ENCODE measurements around the gene GNG13. TPM values are rescaled to one million over a fixed set of nuclear protein-coding genes. Genes with fewer than 3 reads are reported as not detected.

The GNG13 gene
- total RNA-seq, 2 experiments from 2014 or later, result not detected

GRCh38 chr16:766008-766819 lies 34.3 kb downstream of the GNG13 start:
- H3K4me1 Mint-ChIP-seq (ENCODE audit: low read depth), result no peaks in the 10 kb centered on the region
- POLR2A ChIA-PET, result no interaction called here
- ATAC-seq (no peak), DNase-seq (no peak)
- H3K9me3 Mint-ChIP-seq, result no peaks in the 10 kb centered on the region
- no peak overlapping the region for H3K4me3 Mint-ChIP-seq
- no peak for TF ChIP-seq CTCF (IDR thresholded peaks at IDR 0.05)
- no peaks in the 10 kb centered on the region for H3K27me3 Mint-ChIP-seq
- CTCF ChIA-PET, result interaction anchor here (1.3 kb wide), 1 partner anchor 19 kb away, joined by 3 read pairs; no protein-coding TSS in a partner anchor
- no peaks in the 10 kb centered on the region for H3K36me3 Mint-ChIP-seq (ENCODE audit: low read depth)
- intact Hi-C loops (cut with micrococcal nuclease), result no loop called here
- H3K27ac Mint-ChIP-seq, result no peak overlapping the region

- Mint-ChIP-seq H3K4me3 (no peak overlapping the region), H3K9me3 (no peaks in the 10 kb centered on the region), H3K27me3 (no peaks in the 10 kb centered on the region), H3K36me3 (ENCODE audit: low read depth) (no peaks in the 10 kb centered on the region), H3K27ac (no peak overlapping the region), H3K4me1 (ENCODE audit: low read depth) (no peaks in the 10 kb centered on the region)
- DNase-seq, result no peak
- ChIA-PET POLR2A (no interaction called here), CTCF (no interaction called here)
- TF ChIP-seq CTCF (IDR thresholded peaks at IDR 0.05), result no peak
- intact Hi-C loops (cut with micrococcal nuclease), result no loop called here
- no peak for ATAC-seq
These were observed 35.1 kb downstream of the GNG13 start for GRCh38 chr16:765488-765865.

GRCh38 chr16:764848-765487 lies 35.6 kb downstream of the GNG13 start:
- intact Hi-C loops (cut with micrococcal nuclease), result no loop called here
- ATAC-seq, result no peak

GRCh38 chr16:764184-764750 lies 36.3 kb downstream of the GNG13 start:
- DNase-seq, result no peak
- no peak for TF ChIP-seq CTCF (IDR thresholded peaks at IDR 0.05)
- H3K27me3 Mint-ChIP-seq, result no peaks in the 10 kb centered on the region
- H3K36me3 Mint-ChIP-seq (ENCODE audit: low read depth), result no peaks in the 10 kb centered on the region
- intact Hi-C loops (cut with micrococcal nuclease), result no loop called here
- no peak overlapping the region for H3K4me3 Mint-ChIP-seq
- H3K27ac Mint-ChIP-seq, result no peak overlapping the region
- ChIA-PET CTCF (no interaction called here), POLR2A (no interaction called here)
- no peaks in the 10 kb centered on the region for H3K9me3 Mint-ChIP-seq
- H3K4me1 Mint-ChIP-seq (ENCODE audit: low read depth), result no peaks in the 10 kb centered on the region
- ATAC-seq, result no peak

More at GRCh38 chr16:764848-765487, 35.6 kb downstream of the GNG13 start:
- DNase-seq, result no peak
- CTCF ChIA-PET, result no interaction called here
- no peaks in the 10 kb centered on the region for H3K36me3 Mint-ChIP-seq (ENCODE audit: low read depth)
- no peaks in the 10 kb centered on the region for H3K9me3 Mint-ChIP-seq
- no peaks in the 10 kb centered on the region for H3K27me3 Mint-ChIP-seq
- no peak for TF ChIP-seq CTCF (IDR thresholded peaks at IDR 0.05)
- POLR2A ChIA-PET, result no interaction called here
- no peak overlapping the region for H3K4me3 Mint-ChIP-seq
- H3K27ac Mint-ChIP-seq, result no peak overlapping the region
- no peaks in the 10 kb centered on the region for H3K4me1 Mint-ChIP-seq (ENCODE audit: low read depth)
